Spleen (tissue), 11 donors: ENCODE measurements around the gene SEMA4C. TPM values are rescaled to one million over a fixed set of nuclear protein-coding genes. Genes with fewer than 3 reads are reported as not detected.

Experiments
- DNase-seq: peaks from one replicate; pipeline ENCODE4 v3.0.0-alpha.2; 2020
- H3K27ac ChIP-seq, 8 donors: fragments of 200-600 bp; sonication (generic) in 7 of 8; 1 replicate in 4 of 8; 2 replicates in 4 of 8; pipeline versions ENCODE4 v1.5.0 to v1.8.0; 2016 to 2021; ENCODE audit warnings: inconsistent platforms in 4 of 8, mild to moderate bottlenecking in 4 of 8, moderate library complexity in 1 of 8
- H3K27me3 ChIP-seq, 7 donors: fragments of 200-600 bp; sonication (generic) in 6 of 7; replicated peaks in 1 of 7; 1 replicate in 4 of 7; 2 replicates in 3 of 7; pipeline versions ENCODE4 v1.5.0 to v1.8.0; 2016 to 2021; ENCODE audit warnings: inconsistent platforms in 3 of 7, mild to moderate bottlenecking in 1 of 7
- H3K36me3 ChIP-seq, 6 donors: fragments of 200-600 bp; sonication (generic) in 5 of 6; 1 replicate in 4 of 6; 2 replicates in 2 of 6; pipeline versions ENCODE4 v1.5.0 to v1.8.0; 2016 to 2021; ENCODE audit warnings: inconsistent platforms in 2 of 6
- H3K4me1 ChIP-seq, 6 donors: fragments of 200-600 bp; sonication (generic) in 5 of 6; 1 replicate in 3 of 6; 2 replicates in 3 of 6; pipeline versions ENCODE4 v1.5.0 to v1.8.0; 2016 to 2021; ENCODE audit warnings: inconsistent platforms in 3 of 6
- H3K4me3 ChIP-seq, 8 donors: fragments of 200-600 bp; sonication (generic) in 7 of 8; 1 replicate in 4 of 8; 2 replicates in 4 of 8; pipeline versions ENCODE4 v1.5.0 to v1.8.0; 2016 to 2021; ENCODE audit warnings: inconsistent platforms in 4 of 8, mild to moderate bottlenecking in 4 of 8, moderate library complexity in 2 of 8
- H3K9me3 ChIP-seq, 8 donors: fragments of 200-600 bp; sonication (generic) in 7 of 8; 1 replicate in 4 of 8; 2 replicates in 4 of 8; pipeline versions ENCODE4 v1.5.0 to v1.8.0; 2016 to 2021; ENCODE audit warnings: inconsistent platforms in 4 of 8
- POLR2A ChIP-seq, 3 donors: fragments of 450-650 bp; IDR thresholded peaks; one replicate each; pipeline ENCODE4 v1.5.1; 2017; ENCODE audit warnings: antibody characterized with exemption in 3 of 3, mild to moderate bottlenecking in 1 of 3
- POLR2AphosphoS5 ChIP-seq, 3 donors: sonication (generic); formaldehyde crosslinking; IDR thresholded peaks; one replicate each; pipeline ENCODE4 v1.5.1; 2017; ENCODE audit warnings: antibody characterized with exemption in 3 of 3
- WGBS, 5 donors: extraction: QIAGEN DNeasy Blood & Tissue Kit in 3 of 5; methylation state at CpG; one replicate each; pipeline versions ENCODE4 v1.1.5 to v1.1.7; 2013 to 2018; 5-methylcytosine and 5-hydroxymethylcytosine counted together
- intact Hi-C: fragments of 100-400 bp; cut with DNase I; formaldehyde crosslinking; loops from one replicate; pipeline ENCODE4 v1.15.0; 2023; ENCODE audit warnings: low total_unique reads
- polyA plus RNA-seq, 3 donors: library from polyadenylated mRNA; stranded (reverse); fragments of 200-250 nt; gene quantifications; one replicate each; pipeline ENCODE4 v1.2.1, GENCODE V29; 2013
- total RNA-seq, 7 donors: library from RNA; depleted of rRNA in 3 of 7; stranded (reverse); fragments of >200 nt in 3 of 7; fragmentation: NEBNext Ultra II Directional in 4 of 7; extraction: Animal tissue kit (Norgen Biotek cat#: 25700) in 4 of 7; gene quantifications; one replicate each; pipeline versions ENCODE4 v1.1.0 to v1.2.1, GENCODE V29; 2016 to 2021
- TF ChIP-seq, protein P1 (sequence below), 11 experiments: fragments of 200-600 bp in 7 of 11; fragments of 450-650 bp in 4 of 11; sonication (generic) in 4 of 11; IDR thresholded peaks in 8 of 11; conservative IDR thresholded peaks in 3 of 11; 1 replicate in 7 of 11; 2 replicates in 4 of 11; pipeline versions ENCODE4 v1.4.0 to v1.8.0; 2016 to 2021; ENCODE audit warnings: antibody characterized with exemption in 11 of 11, inconsistent platforms in 4 of 11, mild to moderate bottlenecking in 1 of 11
- donor health status: healthy with polysubstance abuse.
- donor health status: DM: no; HTN: no; CAD: no; lungs with moderate emphysema.
- donor health status: DM: no; HTN: no; CAD: no.
- donor health status: Bipolar disorder and iron deficiency.
- donor health status: healthy.
- donor health status: DM: no; HTN: no; CAD: no.
- donor health status: DM: yes; HTN: yes; CAD: no.

SEMA4C gene
- total and polyA plus RNA-seq, 10 donors = 6.1 to 205 (median 68.1) TPM

DNA sequence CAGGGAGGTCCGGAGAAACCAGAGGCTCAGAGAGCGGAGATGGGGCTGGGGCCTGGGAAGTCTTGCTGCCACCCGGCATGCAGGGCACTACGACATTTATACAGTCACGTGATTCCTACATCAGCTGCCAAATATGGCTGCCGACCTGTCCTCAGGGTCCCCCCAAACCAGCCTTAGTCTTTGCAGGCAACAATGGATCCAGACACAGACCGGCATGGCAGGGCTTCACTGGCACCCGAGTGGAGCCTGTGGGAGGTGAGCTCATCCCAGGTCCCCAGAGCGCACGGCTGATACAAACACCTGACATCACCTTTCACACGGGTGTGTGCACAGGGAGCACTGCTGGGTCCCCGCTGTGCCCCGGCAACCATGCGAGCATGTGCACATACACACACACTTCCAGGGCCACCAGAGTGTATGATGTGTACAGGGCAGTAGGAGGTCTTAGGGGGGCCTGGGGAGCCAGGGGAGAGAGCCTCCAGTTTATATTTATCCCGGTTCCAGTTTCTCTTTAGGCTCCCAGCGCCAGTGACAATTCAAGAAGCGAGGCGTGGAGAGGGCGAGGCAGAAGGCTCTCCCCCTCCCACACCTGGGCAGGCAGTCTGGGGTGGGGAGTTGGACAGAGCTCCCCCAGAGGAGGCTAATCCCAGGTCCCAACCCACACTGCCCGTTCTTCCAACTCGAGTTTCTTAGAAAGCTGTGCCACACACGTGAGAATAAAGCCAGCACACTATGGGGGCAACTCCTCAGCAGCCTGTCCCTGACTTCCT is 2.7 kb downstream of the SEMA4C start:
- peaks cover 18 to 100% (median 87%) of the 10 kb centered on the region in 6 donors for H3K4me1 ChIP-seq
- 48 to 59% (median 52%) methylated on average over 15 to 22 of the region's 22 CpGs for WGBS, 5 donors
- TF ChIP-seq, protein P1, sequence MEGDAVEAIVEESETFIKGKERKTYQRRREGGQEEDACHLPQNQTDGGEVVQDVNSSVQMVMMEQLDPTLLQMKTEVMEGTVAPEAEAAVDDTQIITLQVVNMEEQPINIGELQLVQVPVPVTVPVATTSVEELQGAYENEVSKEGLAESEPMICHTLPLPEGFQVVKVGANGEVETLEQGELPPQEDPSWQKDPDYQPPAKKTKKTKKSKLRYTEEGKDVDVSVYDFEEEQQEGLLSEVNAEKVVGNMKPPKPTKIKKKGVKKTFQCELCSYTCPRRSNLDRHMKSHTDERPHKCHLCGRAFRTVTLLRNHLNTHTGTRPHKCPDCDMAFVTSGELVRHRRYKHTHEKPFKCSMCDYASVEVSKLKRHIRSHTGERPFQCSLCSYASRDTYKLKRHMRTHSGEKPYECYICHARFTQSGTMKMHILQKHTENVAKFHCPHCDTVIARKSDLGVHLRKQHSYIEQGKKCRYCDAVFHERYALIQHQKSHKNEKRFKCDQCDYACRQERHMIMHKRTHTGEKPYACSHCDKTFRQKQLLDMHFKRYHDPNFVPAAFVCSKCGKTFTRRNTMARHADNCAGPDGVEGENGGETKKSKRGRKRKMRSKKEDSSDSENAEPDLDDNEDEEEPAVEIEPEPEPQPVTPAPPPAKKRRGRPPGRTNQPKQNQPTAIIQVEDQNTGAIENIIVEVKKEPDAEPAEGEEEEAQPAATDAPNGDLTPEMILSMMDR (IDR thresholded peaks at IDR 0.05 in 8 of 11, conservative IDR thresholded peaks at IDR 0.05 in 3 of 11) = no peak
- TF ChIP-seq POLR2AphosphoS5 (IDR thresholded peaks at IDR 0.05) (no peak), POLR2A (IDR thresholded peaks at IDR 0.05) (no peak)
- H3K27ac ChIP-seq = peak overlapping the region; percentile 89 to 98 (median 95)
- peaks cover 0 to 62% (median 17%) of the 10 kb centered on the region in 7 donors for H3K27me3 ChIP-seq
- DNase-seq = peak; percentile 69
- no peaks in the 10 kb centered on the region for H3K9me3 ChIP-seq
- peaks cover 0 to 56% (median 35%) of the 10 kb centered on the region in 6 donors for H3K36me3 ChIP-seq
- peak overlapping the region; percentile 55 to 94 (median 83) for H3K4me3 ChIP-seq
- intact Hi-C loops = no loop called here

DNA sequence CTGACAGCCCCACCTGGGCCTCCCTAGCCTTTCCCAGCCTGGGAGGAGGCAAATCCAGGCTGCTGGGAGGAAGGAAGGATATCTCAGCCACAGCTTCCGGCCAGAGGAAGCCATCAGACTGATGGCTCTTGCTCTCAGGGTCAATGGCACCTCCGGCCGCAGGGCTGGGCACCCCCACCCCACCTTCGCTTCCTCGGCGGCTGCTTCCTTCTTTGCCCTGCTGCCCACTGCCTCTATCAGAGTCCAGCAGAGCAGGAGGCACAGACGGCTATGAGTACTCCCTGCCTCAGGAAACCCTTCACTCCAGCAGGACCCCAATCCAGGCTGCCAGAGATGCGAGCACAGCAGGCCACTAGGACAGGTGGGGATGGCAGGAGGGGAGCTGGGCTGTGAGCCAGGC is 3.3 kb downstream of the SEMA4C start:
- intact Hi-C loops = no loop called here
- DNase-seq = peak; percentile 84
- 12 to 30% (median 27%) methylated on average over 6 to 8 of the region's 8 CpGs for WGBS, 5 donors
- H3K27ac ChIP-seq = peak overlapping the region; percentile 20 to 98 (median 95)
- TF ChIP-seq, protein P1 (IDR thresholded peaks at IDR 0.05 in 8 of 11, conservative IDR thresholded peaks at IDR 0.05 in 3 of 11) = no peak
- no peak for TF ChIP-seq POLR2A (IDR thresholded peaks at IDR 0.05)
- TF ChIP-seq POLR2AphosphoS5 (IDR thresholded peaks at IDR 0.05) = peak; percentile 68 to 86 (median 83)
- H3K4me1 ChIP-seq = peaks cover 18 to 100% (median 89%) of the 10 kb centered on the region in 6 donors
- peaks cover 0 to 62% (median 39%) of the 10 kb centered on the region in 6 donors for H3K36me3 ChIP-seq
- H3K27me3 ChIP-seq = peaks cover 0 to 56% (median 17%) of the 10 kb centered on the region in 7 donors
- peak overlapping the region; percentile 55 to 94 (median 83) for H3K4me3 ChIP-seq
- no peaks in the 10 kb centered on the region for H3K9me3 ChIP-seq

DNA sequence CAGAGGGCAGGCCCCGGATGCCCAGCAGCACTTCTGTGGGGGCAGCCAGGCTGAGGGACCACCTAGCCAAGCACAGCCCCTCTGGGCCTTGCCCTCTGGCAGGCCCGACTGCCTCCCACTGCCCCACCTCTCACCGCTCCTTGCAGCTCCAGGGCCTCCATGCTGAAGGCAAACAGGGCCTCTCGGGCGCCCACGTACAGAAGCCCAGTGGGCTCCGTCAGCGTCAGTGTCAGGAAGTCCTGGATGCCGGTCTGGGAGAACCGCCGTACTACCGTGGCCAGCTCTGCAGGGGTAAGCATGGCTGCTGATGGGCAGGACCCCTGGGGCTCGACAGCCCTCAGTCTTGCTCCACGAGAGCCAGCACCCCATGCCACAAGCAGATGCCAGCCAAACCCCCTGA is 3.7 kb downstream of the SEMA4C start:
- intact Hi-C loops = no loop called here
- Histone ChIP-seq H3K36me3 (peaks cover 0 to 66% (median 43%) of the 10 kb centered on the region in 6 donors), H3K4me1 (peaks cover 18 to 100% (median 89%) of the 10 kb centered on the region in 6 donors), H3K27me3 (peaks cover 0 to 51% (median 17%) of the 10 kb centered on the region in 7 donors), H3K27ac (peak overlapping the region in 7 of 8 donors; percentile 20 to 98 (median 95)), H3K4me3 (peak overlapping the region in 7 of 8 donors; percentile 81 to 94 (median 83)), H3K9me3 (no peaks in the 10 kb centered on the region)
- WGBS, 5 donors = 52 to 72% (median 56%) methylated on average over 3 to 14 of the region's 14 CpGs
- TF ChIP-seq POLR2AphosphoS5 (IDR thresholded peaks at IDR 0.05) = no peak
- TF ChIP-seq POLR2A (IDR thresholded peaks at IDR 0.05) = no peak
- TF ChIP-seq, protein P1 (IDR thresholded peaks at IDR 0.05 in 8 of 11, conservative IDR thresholded peaks at IDR 0.05 in 3 of 11) = no peak
- peak; percentile 78 for DNase-seq

DNA sequence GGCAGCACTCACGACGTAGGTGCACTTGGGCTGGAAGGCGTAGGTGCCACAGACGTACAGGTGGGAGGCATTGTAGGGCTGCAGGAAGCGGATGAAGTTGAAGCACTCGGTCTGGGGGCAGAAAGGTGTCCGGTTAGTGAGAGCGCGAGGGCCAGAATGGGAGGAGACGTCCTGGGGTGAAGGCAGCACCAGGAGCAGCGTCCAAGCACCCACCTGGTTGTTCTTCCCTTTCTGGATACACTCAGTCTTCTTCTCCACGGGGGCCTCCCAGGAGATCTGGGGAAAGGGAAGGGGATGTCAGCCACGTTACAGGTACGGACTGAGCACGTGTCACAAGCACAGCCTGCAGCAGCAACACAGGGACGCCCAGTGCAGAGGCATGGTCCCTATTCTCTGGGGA is 4.2 kb downstream of the SEMA4C start:
- 59 to 83% (median 75%) methylated on average over 16 of the region's 16 CpGs for WGBS, 5 donors
- no peaks in the 10 kb centered on the region for H3K9me3 ChIP-seq
- peaks cover 13 to 100% (median 88%) of the 10 kb centered on the region in 6 donors for H3K4me1 ChIP-seq
- TF ChIP-seq, protein P1 (IDR thresholded peaks at IDR 0.05 in 8 of 11, conservative IDR thresholded peaks at IDR 0.05 in 3 of 11) = no peak
- TF ChIP-seq POLR2A (IDR thresholded peaks at IDR 0.05) = no peak
- TF ChIP-seq POLR2AphosphoS5 (IDR thresholded peaks at IDR 0.05) = no peak
- H3K4me3 ChIP-seq = peak overlapping the region in 7 of 8 donors; percentile 81 to 94 (median 83)
- peak overlapping the region in 5 of 8 donors; percentile 95 to 98 (median 96) for H3K27ac ChIP-seq
- intact Hi-C loops = no loop called here
- DNase-seq = no peak
- H3K27me3 ChIP-seq = peaks cover 0 to 46% (median 17%) of the 10 kb centered on the region in 7 donors
- peaks cover 0 to 71% (median 48%) of the 10 kb centered on the region in 6 donors for H3K36me3 ChIP-seq
